OCI-LY3 (cell line): ENCODE measurements around the gene SLC12A5.
"Not testable (repeated sequence)": the region's sequence is repeated elsewhere in the genome, so short reads cannot be mapped to it uniquely, and the experiment has no call there.

ENCODE experiments used
- H2AFZ ChIP-seq: fragments of 200-600, 300-600 bp; shearing (Covaris generic); 2 replicates; pipeline ENCODE4 v1.6.0; 2014; ENCODE audit warnings: antibody characterized with exemption, low read depth, low read length
- H3K27ac ChIP-seq: fragments of 200-600, 300-600 bp; sonication (generic); 2 replicates; pipeline ENCODE4 v1.5.1; 2014; ENCODE audit warnings: mild to moderate bottlenecking, low read length, moderate library complexity, mixed read lengths
- H3K27me3 ChIP-seq: fragments of 200-600, 300-600 bp; sonication (generic); 2 replicates; pipeline ENCODE4 v1.6.1; 2014; ENCODE audit warnings: low read depth, low read length, mixed read lengths
- H3K36me3 ChIP-seq: fragments of 200-600, 300-600 bp; sonication (generic); replicated peaks from 2 replicates; pipeline ENCODE3; 2014; ENCODE audit warnings: low read depth, low read length, mixed read lengths
- H3K4me1 ChIP-seq: fragments of 300-600, 200-600 bp; sonication (generic); 2 replicates; pipeline ENCODE4 v1.6.1; 2014; ENCODE audit warnings: low read length, mixed read lengths
- H3K4me2 ChIP-seq: fragments of 200-600, 300-600 bp; sonication (generic); 2 replicates; pipeline ENCODE4 v1.6.1; 2014; ENCODE audit warnings: low read length, mixed read lengths
- H3K4me3 ChIP-seq: fragments of 300-600, 200-600 bp; sonication (generic); 2 replicates; pipeline ENCODE4 v1.5.1; 2014; ENCODE audit warnings: antibody characterized with exemption, mild to moderate bottlenecking, low read length, moderate library complexity
- H3K79me2 ChIP-seq: fragments of 300-600, 200-600 bp; shearing (Covaris generic); 2 replicates; pipeline ENCODE4 v1.6.1; 2014; ENCODE audit warnings: mild to moderate bottlenecking, low read length, mixed read lengths
- H3K9ac ChIP-seq: fragments of 300-600, 200-600 bp; shearing (Covaris generic); 2 replicates; pipeline ENCODE4 v1.6.0; 2014; ENCODE audit warnings: mild to moderate bottlenecking, low read length, moderate library complexity
- H3K9me3 ChIP-seq: fragments of 200-600, 300-600 bp; shearing (Covaris generic); 2 replicates; pipeline ENCODE4 v1.6.1; 2014; ENCODE audit warnings: low read length, mixed read lengths; ENCODE audit not compliant: insufficient read depth
- H4K20me1 ChIP-seq: fragments of 200-600, 300-600 bp; sonication (generic); 2 replicates; pipeline ENCODE4 v1.6.1; 2016; ENCODE audit warnings: low read length, mixed read lengths; ENCODE audit not compliant: insufficient read depth
- EZH2phosphoT487 ChIP-seq: fragments of 200-600 bp; shearing (Covaris generic); IDR thresholded peaks from 2 replicates; pipeline ENCODE4 v1.6.1; 2018; ENCODE audit warnings: antibody characterized with exemption, mixed run types, low read depth
- TF ChIP-seq, protein P1 (sequence below): fragments of 200-600, 300-600 bp; sonication (generic); IDR thresholded peaks from 2 replicates; pipeline ENCODE4 v1.5.1; 2014; ENCODE audit warnings: antibody characterized with exemption, low read length, low read depth

Gene SLC12A5

DNA sequence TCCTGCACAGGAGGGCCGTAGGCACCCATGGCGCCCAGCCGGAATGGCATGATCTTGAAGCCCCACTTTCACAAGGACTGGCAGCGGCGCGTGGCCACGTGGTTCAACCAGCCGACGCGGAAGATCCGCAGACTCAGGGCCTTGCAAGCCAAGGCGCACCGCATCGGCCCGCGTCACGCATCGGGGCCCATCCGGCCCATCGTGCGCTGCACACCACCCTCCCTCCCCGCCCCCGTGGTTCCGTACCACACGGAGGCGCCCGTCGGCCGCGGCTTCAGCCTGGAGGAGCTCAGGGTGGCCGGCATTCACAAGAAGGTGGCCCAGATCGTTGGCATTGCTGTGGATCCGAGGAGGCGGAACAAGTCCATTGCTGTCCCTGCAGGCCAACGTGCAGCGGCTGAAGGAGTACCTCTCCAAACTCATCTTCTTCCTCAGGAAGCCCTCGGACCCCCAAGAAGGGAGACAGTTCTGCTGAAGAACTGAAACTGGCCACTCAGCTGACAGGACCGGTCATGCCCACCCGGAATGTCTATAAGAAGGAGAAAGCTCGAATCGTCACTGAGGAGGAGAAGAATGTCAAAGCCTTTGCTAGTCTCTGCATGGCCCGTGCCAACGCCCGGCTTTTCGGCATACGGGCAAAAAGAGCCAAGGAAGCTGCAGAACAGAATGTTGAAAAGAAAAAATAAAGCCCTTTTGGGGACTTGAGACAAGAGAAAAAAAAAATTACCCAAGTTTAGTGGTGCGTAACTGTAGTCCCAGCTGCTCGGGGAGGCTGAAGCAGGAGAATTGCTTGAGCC is 70.7 kb downstream of the SLC12A5 start:
- Histone ChIP-seq H3K27me3 (no peaks in the 10 kb centered on the region), H3K9ac (peak overlapping the region; percentile 78), H2AFZ (peak overlapping the region; percentile 68; the same call in 1 of the 2 replicates), H3K4me3 (peak overlapping the region; percentile 78), H3K9me3 (peaks cover 7% of the 10 kb centered on the region; the same call in 1 of the 2 replicates), H3K4me2 (peak overlapping the region; percentile 95), H3K4me1 (peaks cover 29% of the 10 kb centered on the region), H3K27ac (peak overlapping the region; percentile 60), H3K79me2 (peaks cover 13% of the 10 kb centered on the region), H4K20me1 (no peaks in the 10 kb centered on the region), H3K36me3 (peaks cover 12% of the 10 kb centered on the region)
- no peak for TF ChIP-seq EZH2phosphoT487
- TF ChIP-seq, protein P1, sequence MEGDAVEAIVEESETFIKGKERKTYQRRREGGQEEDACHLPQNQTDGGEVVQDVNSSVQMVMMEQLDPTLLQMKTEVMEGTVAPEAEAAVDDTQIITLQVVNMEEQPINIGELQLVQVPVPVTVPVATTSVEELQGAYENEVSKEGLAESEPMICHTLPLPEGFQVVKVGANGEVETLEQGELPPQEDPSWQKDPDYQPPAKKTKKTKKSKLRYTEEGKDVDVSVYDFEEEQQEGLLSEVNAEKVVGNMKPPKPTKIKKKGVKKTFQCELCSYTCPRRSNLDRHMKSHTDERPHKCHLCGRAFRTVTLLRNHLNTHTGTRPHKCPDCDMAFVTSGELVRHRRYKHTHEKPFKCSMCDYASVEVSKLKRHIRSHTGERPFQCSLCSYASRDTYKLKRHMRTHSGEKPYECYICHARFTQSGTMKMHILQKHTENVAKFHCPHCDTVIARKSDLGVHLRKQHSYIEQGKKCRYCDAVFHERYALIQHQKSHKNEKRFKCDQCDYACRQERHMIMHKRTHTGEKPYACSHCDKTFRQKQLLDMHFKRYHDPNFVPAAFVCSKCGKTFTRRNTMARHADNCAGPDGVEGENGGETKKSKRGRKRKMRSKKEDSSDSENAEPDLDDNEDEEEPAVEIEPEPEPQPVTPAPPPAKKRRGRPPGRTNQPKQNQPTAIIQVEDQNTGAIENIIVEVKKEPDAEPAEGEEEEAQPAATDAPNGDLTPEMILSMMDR, result peak; percentile 91

DNA sequence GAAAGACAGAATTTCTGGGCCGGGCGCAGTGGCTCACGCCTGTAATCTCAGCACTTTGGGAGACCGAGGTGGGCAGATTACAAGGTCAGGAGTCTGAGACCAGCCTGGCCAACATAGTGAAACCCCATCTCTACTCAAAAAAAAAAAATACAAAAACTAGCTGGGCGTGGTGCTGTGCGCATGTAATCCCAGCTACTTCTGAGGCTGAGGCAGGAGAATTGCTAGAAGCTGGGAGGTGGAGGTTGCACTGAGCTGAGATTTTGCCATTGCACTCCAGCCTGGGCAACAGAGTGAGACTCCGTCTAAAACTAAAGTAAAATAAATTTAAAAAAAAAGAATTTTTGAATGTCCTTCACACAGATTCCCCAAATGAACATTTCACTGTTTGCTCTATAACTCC is 71.4 kb downstream of the SLC12A5 start:
- Histone ChIP-seq H3K4me1 (peaks cover 34% of the 10 kb centered on the region), H3K79me2 (peaks cover 13% of the 10 kb centered on the region), H3K36me3 (peaks cover 12% of the 10 kb centered on the region), H3K4me3 (peak overlapping the region; percentile 78), H2AFZ (0 out of 2 replicates have a peak overlapping the region, but pooled peaks have one; percentile 16), H3K4me2 (peak overlapping the region; percentile 95), H3K9ac (peak overlapping the region; percentile 78), H3K27ac (peak overlapping the region; percentile 60)
- not testable (repeated sequence) for H4K20me1 ChIP-seq, H3K27me3 ChIP-seq, H3K9me3 ChIP-seq

DNA sequence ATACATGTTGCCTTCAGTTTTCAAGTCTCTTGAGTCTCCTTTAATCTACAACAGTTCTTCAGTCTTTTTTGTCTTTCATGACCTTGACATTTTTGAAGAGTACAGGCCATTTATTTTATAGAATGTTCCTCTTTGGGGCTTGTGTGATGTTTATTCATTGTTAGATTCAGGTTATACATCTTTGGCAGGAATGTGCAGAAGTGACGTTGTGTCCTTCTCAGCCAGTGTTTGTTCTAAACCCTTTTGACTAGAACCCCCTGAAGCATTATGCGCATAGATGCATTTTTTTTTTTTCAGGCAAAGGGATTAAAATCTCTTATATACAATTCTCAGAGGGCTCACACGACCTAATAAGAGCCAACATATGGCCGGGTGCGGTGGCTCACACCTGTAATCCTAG is 72.0 kb downstream of the SLC12A5 start:
- H3K4me3 ChIP-seq, result peak overlapping the region; percentile 78
- H3K79me2 ChIP-seq, result peaks cover 13% of the 10 kb centered on the region
- H4K20me1 ChIP-seq, result no peaks in the 10 kb centered on the region
- H3K4me2 ChIP-seq, result peak overlapping the region; percentile 95
- TF ChIP-seq EZH2phosphoT487, result no peak
- TF ChIP-seq, protein P1, result no peak
- H3K9me3 ChIP-seq, result peaks cover 7% of the 10 kb centered on the region; the same call in 1 of the 2 replicates
- H3K27me3 ChIP-seq, result no peaks in the 10 kb centered on the region
- peaks cover 40% of the 10 kb centered on the region for H3K4me1 ChIP-seq
- peak overlapping the region; percentile 78 for H3K9ac ChIP-seq
- no peak overlapping the region for H2AFZ ChIP-seq
- peaks cover 12% of the 10 kb centered on the region for H3K36me3 ChIP-seq
- peak overlapping the region; percentile 60 for H3K27ac ChIP-seq

DNA sequence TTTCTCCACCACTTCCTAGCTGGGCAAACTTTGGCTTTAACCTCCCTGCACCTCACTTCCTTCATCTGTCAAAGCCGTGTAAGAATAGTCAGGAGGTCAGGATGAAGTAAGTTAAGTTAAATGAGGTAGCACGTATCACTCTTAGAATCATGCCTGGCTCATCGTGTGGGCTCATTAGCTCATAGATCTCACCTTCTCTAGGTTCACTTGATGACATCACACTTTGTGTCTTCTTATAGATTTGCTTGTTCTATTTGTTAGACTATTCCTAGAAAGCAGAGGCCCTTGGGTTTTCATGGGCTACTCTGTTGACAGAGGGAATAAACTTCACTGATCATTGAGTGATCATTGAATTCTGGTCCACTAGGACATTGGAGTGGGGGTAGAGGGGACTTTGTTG is 72.9 kb downstream of the SLC12A5 start:
- Histone ChIP-seq H2AFZ (no peak overlapping the region), H3K27me3 (no peaks in the 10 kb centered on the region), H3K4me2 (no peak overlapping the region), H4K20me1 (no peaks in the 10 kb centered on the region), H3K36me3 (peaks cover 12% of the 10 kb centered on the region), H3K27ac (no peak overlapping the region), H3K9me3 (peaks cover 7% of the 10 kb centered on the region; the same call in 1 of the 2 replicates), H3K9ac (no peak overlapping the region), H3K4me3 (no peak overlapping the region), H3K79me2 (peaks cover 17% of the 10 kb centered on the region), H3K4me1 (peaks cover 49% of the 10 kb centered on the region)
- TF ChIP-seq, protein P1, result no peak
- TF ChIP-seq EZH2phosphoT487, result no peak
